ENCODE results near the gene APOA1.

The APOA1 gene

DNA sequence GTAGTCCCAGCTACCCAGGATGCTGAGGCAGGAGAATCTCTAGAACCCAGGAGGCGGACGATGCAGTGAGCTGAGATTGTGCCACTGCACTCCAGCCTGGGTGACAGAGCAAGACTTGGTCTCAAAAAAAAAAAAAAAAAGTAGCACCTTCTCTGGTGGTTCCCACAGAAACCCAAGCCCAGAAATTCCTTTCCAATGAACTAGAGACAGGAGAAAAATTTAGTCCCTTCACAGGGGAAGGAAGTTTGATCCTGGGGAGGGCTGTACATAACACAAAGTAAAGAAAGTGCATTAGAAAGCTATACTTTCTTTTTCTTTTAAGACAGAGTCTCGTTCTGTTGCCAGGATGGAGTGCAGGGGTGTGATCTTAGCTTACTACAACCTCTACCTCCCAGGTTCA, 25.5 kb upstream of the APOA1 start:
- H3K27me3 Mint-ChIP-seq (ENCODE audit: low read depth, poor library complexity): no peaks in the 10 kb centered on the region
- H3K36me3 Mint-ChIP-seq (ENCODE audit: low read depth): peaks cover 63% of the 10 kb centered on the region
- no peak overlapping the region for H3K27ac Mint-ChIP-seq
- no peaks in the 10 kb centered on the region for H3K4me1 Mint-ChIP-seq
- no peak overlapping the region for H3K4me3 Mint-ChIP-seq
- TF ChIP-seq, protein P1, sequence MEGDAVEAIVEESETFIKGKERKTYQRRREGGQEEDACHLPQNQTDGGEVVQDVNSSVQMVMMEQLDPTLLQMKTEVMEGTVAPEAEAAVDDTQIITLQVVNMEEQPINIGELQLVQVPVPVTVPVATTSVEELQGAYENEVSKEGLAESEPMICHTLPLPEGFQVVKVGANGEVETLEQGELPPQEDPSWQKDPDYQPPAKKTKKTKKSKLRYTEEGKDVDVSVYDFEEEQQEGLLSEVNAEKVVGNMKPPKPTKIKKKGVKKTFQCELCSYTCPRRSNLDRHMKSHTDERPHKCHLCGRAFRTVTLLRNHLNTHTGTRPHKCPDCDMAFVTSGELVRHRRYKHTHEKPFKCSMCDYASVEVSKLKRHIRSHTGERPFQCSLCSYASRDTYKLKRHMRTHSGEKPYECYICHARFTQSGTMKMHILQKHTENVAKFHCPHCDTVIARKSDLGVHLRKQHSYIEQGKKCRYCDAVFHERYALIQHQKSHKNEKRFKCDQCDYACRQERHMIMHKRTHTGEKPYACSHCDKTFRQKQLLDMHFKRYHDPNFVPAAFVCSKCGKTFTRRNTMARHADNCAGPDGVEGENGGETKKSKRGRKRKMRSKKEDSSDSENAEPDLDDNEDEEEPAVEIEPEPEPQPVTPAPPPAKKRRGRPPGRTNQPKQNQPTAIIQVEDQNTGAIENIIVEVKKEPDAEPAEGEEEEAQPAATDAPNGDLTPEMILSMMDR (IDR thresholded peaks at IDR 0.05): no peak
- no peaks in the 10 kb centered on the region for H3K9me3 Mint-ChIP-seq
- no peak for DNase-seq

- Mint-ChIP-seq H3K36me3 (ENCODE audit: low read depth) (peaks cover 61% of the 10 kb centered on the region), H3K4me1 (no peaks in the 10 kb centered on the region), H3K27ac (peak overlapping the region; percentile 46), H3K4me3 (no peak overlapping the region), H3K9me3 (no peaks in the 10 kb centered on the region), H3K27me3 (ENCODE audit: low read depth, poor library complexity) (no peaks in the 10 kb centered on the region)
- TF ChIP-seq, protein P1 (IDR thresholded peaks at IDR 0.05): no peak
- no peak for DNase-seq
Observed at GRCh38 chr11:116862185-116862584, 24.8 kb upstream of the APOA1 start.

DNA sequence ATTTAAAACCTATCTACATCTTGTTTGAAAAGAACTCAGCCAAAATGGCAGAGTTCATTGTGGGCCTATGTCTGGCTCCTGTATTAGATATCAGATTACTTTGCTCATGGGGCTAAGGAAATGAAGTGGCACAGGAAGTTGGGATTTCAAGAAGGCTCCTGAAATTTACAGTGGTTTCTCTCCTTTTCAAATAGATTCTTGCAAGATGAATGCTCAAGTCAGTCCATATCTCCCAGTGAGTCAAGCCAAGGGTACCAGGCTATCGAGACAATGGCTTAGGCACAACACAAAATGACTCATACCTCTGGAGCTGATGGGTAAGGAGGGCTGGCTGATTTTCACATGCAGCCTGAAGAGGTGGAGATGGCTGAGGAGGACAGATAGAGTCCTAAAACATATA, 24.1 kb upstream of the APOA1 start:
- no peak overlapping the region for H3K27ac Mint-ChIP-seq
- TF ChIP-seq, protein P1 (IDR thresholded peaks at IDR 0.05): no peak
- H3K4me3 Mint-ChIP-seq: no peak overlapping the region
- no peaks in the 10 kb centered on the region for H3K9me3 Mint-ChIP-seq
- DNase-seq: no peak
- H3K36me3 Mint-ChIP-seq (ENCODE audit: low read depth): peaks cover 60% of the 10 kb centered on the region
- H3K27me3 Mint-ChIP-seq (ENCODE audit: low read depth, poor library complexity): no peaks in the 10 kb centered on the region
- no peaks in the 10 kb centered on the region for H3K4me1 Mint-ChIP-seq

DNA sequence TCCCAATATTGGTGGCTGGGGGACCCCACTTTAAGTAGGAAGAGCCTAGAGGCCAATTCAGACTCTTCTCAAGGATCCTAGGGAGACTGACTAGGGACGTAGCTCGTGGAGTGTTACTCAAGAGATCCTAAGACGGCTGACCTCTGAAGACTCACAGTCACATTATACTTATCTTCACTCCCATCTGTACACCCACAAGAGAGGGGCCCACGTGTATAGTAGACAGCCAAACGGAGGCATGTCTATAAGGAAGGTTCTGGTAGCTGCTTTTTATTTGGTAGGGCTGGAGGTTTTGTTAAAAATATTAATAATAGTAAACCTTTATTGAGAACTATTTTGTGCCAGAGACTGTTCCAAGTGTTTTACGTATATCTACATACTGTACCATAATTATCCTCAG, 22.9 kb upstream of the APOA1 start:
- Mint-ChIP-seq H3K4me3 (no peak overlapping the region), H3K36me3 (ENCODE audit: low read depth) (peaks cover 64% of the 10 kb centered on the region), H3K27ac (no peak overlapping the region), H3K9me3 (no peaks in the 10 kb centered on the region), H3K4me1 (no peaks in the 10 kb centered on the region), H3K27me3 (ENCODE audit: low read depth, poor library complexity) (no peaks in the 10 kb centered on the region)
- no peak for DNase-seq
- TF ChIP-seq, protein P1 (IDR thresholded peaks at IDR 0.05): no peak

DNA sequence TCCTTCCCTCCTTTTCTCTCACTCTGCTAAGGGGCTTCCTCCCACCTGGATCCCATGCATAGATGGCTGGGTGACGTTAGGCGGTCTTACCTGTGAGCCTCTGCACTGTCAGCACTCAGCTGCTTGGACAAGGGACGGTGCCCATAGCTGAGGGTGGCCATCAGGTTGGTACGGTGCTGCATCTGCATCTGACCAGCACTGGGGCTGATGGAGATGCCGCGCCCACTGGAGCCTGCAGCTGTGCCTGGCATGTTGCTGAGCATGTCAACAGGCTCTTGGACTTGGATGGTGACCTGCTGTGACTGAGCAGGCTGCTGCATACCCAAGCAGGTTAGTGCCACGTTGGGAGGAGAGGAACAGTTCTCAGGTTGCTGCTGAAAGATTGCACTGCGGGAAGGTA, 21.8 kb upstream of the APOA1 start:
- H3K27ac Mint-ChIP-seq: no peak overlapping the region

DNA sequence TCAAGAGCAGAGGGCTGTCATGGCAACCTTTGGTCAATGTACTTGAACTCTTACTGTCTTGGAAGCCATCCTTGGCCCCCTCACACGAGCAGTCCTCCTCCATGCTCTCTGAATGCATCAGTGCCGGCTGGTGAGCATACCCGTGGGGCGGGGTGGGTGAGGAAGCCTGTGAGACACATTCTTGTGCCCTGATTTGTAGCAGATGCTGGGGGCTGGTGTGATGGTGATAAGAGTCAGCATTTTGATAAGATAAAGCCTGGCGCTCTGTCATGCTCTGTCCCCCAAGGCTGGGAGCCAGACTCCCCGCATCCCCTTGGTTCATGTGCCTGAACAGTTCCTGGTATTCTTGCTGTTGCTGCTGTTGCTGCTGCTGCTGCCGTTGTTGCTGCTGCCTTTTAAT, 20.5 kb upstream of the APOA1 start:
- Mint-ChIP-seq H3K4me3 (no peak overlapping the region), H3K9me3 (no peaks in the 10 kb centered on the region), H3K27ac (peak overlapping the region; percentile 81), H3K27me3 (ENCODE audit: low read depth, poor library complexity) (no peaks in the 10 kb centered on the region), H3K36me3 (ENCODE audit: low read depth) (peaks cover 75% of the 10 kb centered on the region), H3K4me1 (peaks cover 9% of the 10 kb centered on the region)
- no peak for DNase-seq
- TF ChIP-seq, protein P1 (IDR thresholded peaks at IDR 0.05): no peak

More for the DNA sequence above, 21.8 kb upstream of the APOA1 start:
- no peak overlapping the region for H3K4me3 Mint-ChIP-seq
- peaks cover 69% of the 10 kb centered on the region for H3K36me3 Mint-ChIP-seq (ENCODE audit: low read depth)
- TF ChIP-seq, protein P1 (IDR thresholded peaks at IDR 0.05): no peak
- H3K27me3 Mint-ChIP-seq (ENCODE audit: low read depth, poor library complexity): no peaks in the 10 kb centered on the region
- no peak for DNase-seq
- H3K4me1 Mint-ChIP-seq: no peaks in the 10 kb centered on the region
- no peaks in the 10 kb centered on the region for H3K9me3 Mint-ChIP-seq

Measured in nephron progenitor cell (in vitro differentiated cells).